Measurements from ENCODE around the gene PMEL. TPM values are rescaled to one million over a fixed set of nuclear protein-coding genes. Genes with fewer than 3 reads are reported as not detected.

The PMEL gene
- total RNA-seq, 4 donors from 2014 or later, result 0.73 to 2.0 TPM; not detected in 2

- Histone ChIP-seq H3K36me3 (no peaks in the 10 kb centered on the region), H3K9me3 (no peaks in the 10 kb centered on the region), H3K4me3 (no peak overlapping the region), H3K27ac (no peak overlapping the region), H3K4me1 (peaks cover 0 to 5% of the 10 kb centered on the region in 2 donors), H3K27me3 (no peaks in the 10 kb centered on the region)
- DNase-seq, result no peak
- in situ Hi-C loops (cut with MboI; ENCODE audit: low sequenced_read_pairs in 4 of 4), result loop anchor here in 3 of 4 donors (5.0 to 25.0 kb wide), 3 partner anchors 130 to 305 kb away; partner anchors contain the start of genes OR10P1 (in 1 of the 3), ORMDL2 (in 1 of the 3) and SARNP (in 1 of the 3)
- intact Hi-C loops (cut with DNase I; ENCODE audit: low total_unique reads), result no loop called here
- TF ChIP-seq POLR2A (IDR thresholded peaks at IDR 0.05) (no peak), CTCF (IDR thresholded peaks at IDR 0.05 in 4 of 5, conservative IDR thresholded peaks at IDR 0.05 in 1 of 5) (no peak)
- ATAC-seq, result no peak
These were observed 23.8 kb downstream of the PMEL start for GRCh38 chr12:55942055-55942454.

- intact Hi-C loops (cut with DNase I; ENCODE audit: low total_unique reads), result loop anchor here (1.0 kb wide), 2 partner anchors 14 to 202 kb away; no protein-coding TSS in a partner anchor
- H3K4me3 ChIP-seq, result peak overlapping the region; percentile 25 to 43 (median 37)
- in situ Hi-C loops (cut with MboI; ENCODE audit: low sequenced_read_pairs in 4 of 4), result loop anchor here in 3 of 4 donors (5.0 to 25.0 kb wide), 3 partner anchors 128 to 303 kb away; partner anchors contain the start of genes OR10P1 (in 1 of the 3), ORMDL2 (in 1 of the 3) and SARNP (in 1 of the 3)
- H3K27me3 ChIP-seq, result peaks cover 0 to 5% (median 2%) of the 10 kb centered on the region in 3 donors
- no peak overlapping the region for H3K27ac ChIP-seq
- TF ChIP-seq POLR2A (IDR thresholded peaks at IDR 0.05) (no peak), CTCF (IDR thresholded peaks at IDR 0.05 in 4 of 5, conservative IDR thresholded peaks at IDR 0.05 in 1 of 5) (peak; percentile 74 to 95 (median 88))
- DNase-seq, result peak; percentile 66 to 75
- H3K4me1 ChIP-seq, result peaks cover 0 to 5% of the 10 kb centered on the region in 2 donors
- ATAC-seq, result peak; percentile 92 to 99
- H3K9me3 ChIP-seq, result no peaks in the 10 kb centered on the region
- no peaks in the 10 kb centered on the region for H3K36me3 ChIP-seq
These were observed 25.6 kb downstream of the PMEL start for GRCh38 chr12:55940065-55940732.

- DNase-seq, result no peak
- no peak overlapping the region for H3K4me3 ChIP-seq
- H3K9me3 ChIP-seq, result no peaks in the 10 kb centered on the region
- ATAC-seq, result no peak
- no peak overlapping the region for H3K27ac ChIP-seq
- peaks cover 5 to 15% (median 6%) of the 10 kb centered on the region in 3 donors for H3K27me3 ChIP-seq
- no peaks in the 10 kb centered on the region for H3K36me3 ChIP-seq
- in situ Hi-C loops (cut with MboI; ENCODE audit: low sequenced_read_pairs in 4 of 4) (loop anchor here in 3 of 4 donors (5.0 to 25.0 kb wide), 4 partner anchors 124 to 302 kb away; partner anchors contain the start of genes ORMDL2 (in 2 of the 3), SARNP (in 2 of the 3) and OR10P1 (in 1 of the 3)), intact Hi-C loops (cut with DNase I; ENCODE audit: low total_unique reads) (no loop called here)
- TF ChIP-seq POLR2A (IDR thresholded peaks at IDR 0.05) (no peak), CTCF (IDR thresholded peaks at IDR 0.05 in 4 of 5, conservative IDR thresholded peaks at IDR 0.05 in 1 of 5) (no peak)
- H3K4me1 ChIP-seq, result peaks cover 0 to 5% of the 10 kb centered on the region in 2 donors
These were observed 26.9 kb downstream of the PMEL start for GRCh38 chr12:55938826-55939501.

GRCh38 chr12:55937981-55938380, 27.9 kb downstream of the PMEL start:
- TF ChIP-seq POLR2A (IDR thresholded peaks at IDR 0.05) (no peak), CTCF (IDR thresholded peaks at IDR 0.05 in 4 of 5, conservative IDR thresholded peaks at IDR 0.05 in 1 of 5) (no peak)
- H3K27ac ChIP-seq, result no peak overlapping the region
- no peak overlapping the region for H3K4me3 ChIP-seq
- H3K36me3 ChIP-seq, result no peaks in the 10 kb centered on the region
- DNase-seq (no peak), ATAC-seq (no peak)
- intact Hi-C loops (cut with DNase I; ENCODE audit: low total_unique reads), result no loop called here
- H3K27me3 ChIP-seq, result peaks cover 6 to 24% (median 14%) of the 10 kb centered on the region in 3 donors
- H3K4me1 ChIP-seq, result peaks cover 0 to 5% of the 10 kb centered on the region in 2 donors
- H3K9me3 ChIP-seq, result no peaks in the 10 kb centered on the region
- in situ Hi-C loops (cut with MboI; ENCODE audit: low sequenced_read_pairs in 4 of 4), result loop anchor here in 3 of 4 donors (5.0 to 25.0 kb wide), 4 partner anchors 123 to 301 kb away; partner anchors contain the start of genes ORMDL2 (in 2 of the 3), SARNP (in 2 of the 3) and OR10P1 (in 1 of the 3)

Measured in gastrocnemius medialis (tissue), 4 donors.